ENCODE measurements around the gene SLC9A9. TPM values are rescaled to one million over a fixed set of nuclear protein-coding genes. Genes with fewer than 3 reads are reported as not detected.
"Not testable (repeated sequence)": the region's sequence is repeated elsewhere in the genome, so short reads cannot be mapped to it uniquely, and the experiment has no call there.

SLC9A9 gene
- total RNA-seq, 2 experiments from 2014 or later = 13.8 to 16.4 TPM

DNA sequence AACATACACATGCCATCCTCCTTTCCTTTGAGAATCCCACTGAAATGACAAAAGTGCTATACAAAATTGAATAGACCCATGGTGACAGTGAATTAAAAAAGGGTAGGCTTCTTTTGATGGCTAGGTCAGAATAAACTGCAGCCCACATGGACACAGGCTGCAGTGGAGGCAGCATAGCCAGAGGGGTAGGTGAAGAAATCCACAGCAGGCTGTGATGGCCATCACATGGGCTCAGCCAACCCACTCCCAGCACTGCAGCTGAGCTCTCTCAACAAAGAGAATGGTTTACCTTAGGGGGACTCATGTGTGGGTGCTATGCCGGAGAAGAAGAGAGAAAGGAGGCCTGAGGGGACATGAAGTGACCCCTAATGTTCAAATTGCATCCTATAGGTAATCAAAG lies 397.6 kb downstream of the SLC9A9 start:
- Mint-ChIP-seq H3K27ac (no peak overlapping the region), H3K4me1 (no peaks in the 10 kb centered on the region), H3K4me3 (no peak overlapping the region), H3K36me3 (ENCODE audit: low read depth) (no peaks in the 10 kb centered on the region), H3K9me3 (no peaks in the 10 kb centered on the region), H3K27me3 (no peaks in the 10 kb centered on the region)
- DNase-seq = no peak
- POLR2A ChIA-PET = no interaction called here
- CTCF ChIA-PET = no interaction called here

DNA sequence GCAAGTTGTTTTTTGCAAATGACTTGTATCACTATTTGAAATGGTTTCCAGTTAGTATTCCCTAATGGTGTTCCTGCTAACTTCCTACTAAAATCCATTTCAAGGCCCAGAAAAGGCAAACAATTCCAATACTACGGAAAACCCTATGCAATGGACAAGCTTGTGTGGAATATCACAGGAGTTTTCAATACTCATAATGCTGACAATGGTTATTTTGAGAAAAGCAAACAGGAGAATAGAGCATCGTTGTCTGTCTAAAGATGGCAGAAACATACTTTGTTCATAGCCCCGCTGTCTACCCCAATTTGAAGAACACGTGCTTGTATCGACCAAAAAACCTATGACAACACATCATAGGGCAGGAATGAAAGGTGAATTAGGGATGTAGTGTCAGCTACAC lies 400.8 kb downstream of the SLC9A9 start:
- peaks cover 27% of the 10 kb centered on the region for H3K4me1 Mint-ChIP-seq
- H3K4me3 Mint-ChIP-seq = no peak overlapping the region
- ChIA-PET POLR2A (interaction anchor here (0.6 kb wide), 1 partner anchor 15 kb away, joined by 3 read pairs; no protein-coding TSS in a partner anchor), CTCF (no interaction called here)
- DNase-seq = no peak
- peaks cover 6% of the 10 kb centered on the region for H3K9me3 Mint-ChIP-seq
- H3K27me3 Mint-ChIP-seq = no peaks in the 10 kb centered on the region
- H3K27ac Mint-ChIP-seq = no peak overlapping the region
- peaks cover 2% of the 10 kb centered on the region for H3K36me3 Mint-ChIP-seq (ENCODE audit: low read depth)

DNA sequence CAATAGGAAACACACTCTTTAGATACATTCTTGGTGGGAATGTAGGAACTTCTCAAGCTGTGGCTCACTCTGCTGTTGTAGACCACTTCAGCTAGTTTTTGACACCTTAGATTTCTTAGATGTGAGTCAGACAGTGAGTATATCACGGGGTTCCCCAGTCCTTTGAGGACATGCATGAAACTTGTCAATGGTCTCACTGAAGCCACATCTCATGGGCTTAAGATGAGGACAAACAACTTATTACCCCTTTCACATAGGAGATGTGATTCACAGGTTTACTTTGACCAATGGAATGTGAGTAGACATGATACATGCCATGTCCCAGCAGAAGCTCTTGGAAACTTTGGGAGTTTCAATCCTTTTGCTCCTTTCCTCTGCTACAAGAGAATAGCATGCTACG lies 403.1 kb downstream of the SLC9A9 start:
- DNase-seq = no peak
- H3K27ac Mint-ChIP-seq = no peak overlapping the region
- ChIA-PET POLR2A (no interaction called here), CTCF (interaction anchor here (0.9 to 1.2 kb wide), 2 partner anchors 16 to 32 kb away, joined by 3 read pairs; no protein-coding TSS in a partner anchor)
- H3K36me3 Mint-ChIP-seq (ENCODE audit: low read depth) = peaks cover 2% of the 10 kb centered on the region
- H3K4me1 Mint-ChIP-seq = peaks cover 27% of the 10 kb centered on the region
- no peaks in the 10 kb centered on the region for H3K27me3 Mint-ChIP-seq
- no peak overlapping the region for H3K4me3 Mint-ChIP-seq
- H3K9me3 Mint-ChIP-seq = peaks cover 6% of the 10 kb centered on the region

DNA sequence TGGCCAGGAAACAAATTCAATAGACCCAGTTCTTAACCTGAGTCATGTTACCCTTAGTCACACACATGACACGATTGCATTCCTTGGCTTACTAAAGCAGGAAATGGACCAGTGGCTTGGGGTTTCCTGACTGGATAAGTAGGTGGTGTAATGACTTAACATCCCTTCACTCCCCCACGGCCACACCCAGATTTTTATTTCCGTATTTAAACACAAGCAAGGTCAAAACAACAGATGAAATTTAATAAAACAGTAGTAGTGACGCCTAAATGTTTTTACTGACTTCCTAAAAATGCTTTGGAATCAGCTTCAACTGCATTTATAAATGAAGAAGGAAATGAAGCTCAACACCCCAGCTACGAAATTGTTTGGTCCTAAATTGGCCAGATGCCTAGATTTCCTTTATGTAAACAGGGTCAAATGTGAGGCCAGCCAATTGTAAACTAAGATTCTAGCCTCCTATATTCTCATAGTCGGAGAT lies 404.4 kb downstream of the SLC9A9 start:
- Mint-ChIP-seq H3K9me3 (peaks cover 6% of the 10 kb centered on the region), H3K27ac (peak overlapping the region; percentile 25), H3K36me3 (ENCODE audit: low read depth) (peaks cover 3% of the 10 kb centered on the region), H3K27me3 (no peaks in the 10 kb centered on the region), H3K4me3 (no peak overlapping the region), H3K4me1 (peaks cover 27% of the 10 kb centered on the region)
- CTCF ChIA-PET = no interaction called here
- POLR2A ChIA-PET = no interaction called here
- peak; percentile 31 for DNase-seq

DNA sequence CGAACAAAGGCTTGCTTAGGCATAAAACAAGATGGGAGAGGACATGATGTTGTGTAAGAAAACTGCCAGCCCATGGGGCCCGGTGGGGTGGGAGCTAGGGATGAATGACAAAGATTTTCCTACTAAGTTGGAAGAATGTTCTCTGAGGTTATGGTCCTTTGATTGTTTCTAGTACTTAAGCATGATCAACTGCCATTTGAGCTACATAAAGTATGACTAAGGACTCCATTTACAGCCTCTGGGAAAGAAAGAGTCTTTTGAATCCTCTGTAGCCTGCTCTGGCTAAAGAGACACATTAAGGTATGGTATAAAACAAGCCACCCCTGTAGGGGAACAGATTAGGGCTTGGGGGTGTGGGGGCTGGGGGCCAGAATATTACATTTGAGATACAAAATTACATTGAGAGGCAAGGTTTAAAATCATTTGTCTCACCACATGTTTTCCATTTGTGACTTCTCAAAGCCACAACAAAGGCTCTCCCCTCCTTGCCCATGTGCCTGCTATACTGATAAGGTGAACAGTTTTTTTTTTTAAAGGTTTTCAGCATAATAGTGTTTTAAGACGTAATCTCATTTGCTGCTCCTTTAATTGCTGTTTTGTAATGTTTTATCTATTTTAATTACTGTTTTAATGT lies 405.3 kb downstream of the SLC9A9 start:
- Mint-ChIP-seq H3K4me3 (no peak overlapping the region), H3K27ac (no peak overlapping the region), H3K9me3 (peaks cover 6% of the 10 kb centered on the region), H3K36me3 (ENCODE audit: low read depth) (peaks cover 3% of the 10 kb centered on the region), H3K27me3 (no peaks in the 10 kb centered on the region), H3K4me1 (peaks cover 27% of the 10 kb centered on the region)
- ChIA-PET POLR2A (no interaction called here), CTCF (interaction anchor here (0.6 to 1.4 kb wide), 3 partner anchors 8 to 170 kb away, joined by 3 to 7 read pairs (median 3); no protein-coding TSS in a partner anchor)
- peak; percentile 16 for DNase-seq

DNA sequence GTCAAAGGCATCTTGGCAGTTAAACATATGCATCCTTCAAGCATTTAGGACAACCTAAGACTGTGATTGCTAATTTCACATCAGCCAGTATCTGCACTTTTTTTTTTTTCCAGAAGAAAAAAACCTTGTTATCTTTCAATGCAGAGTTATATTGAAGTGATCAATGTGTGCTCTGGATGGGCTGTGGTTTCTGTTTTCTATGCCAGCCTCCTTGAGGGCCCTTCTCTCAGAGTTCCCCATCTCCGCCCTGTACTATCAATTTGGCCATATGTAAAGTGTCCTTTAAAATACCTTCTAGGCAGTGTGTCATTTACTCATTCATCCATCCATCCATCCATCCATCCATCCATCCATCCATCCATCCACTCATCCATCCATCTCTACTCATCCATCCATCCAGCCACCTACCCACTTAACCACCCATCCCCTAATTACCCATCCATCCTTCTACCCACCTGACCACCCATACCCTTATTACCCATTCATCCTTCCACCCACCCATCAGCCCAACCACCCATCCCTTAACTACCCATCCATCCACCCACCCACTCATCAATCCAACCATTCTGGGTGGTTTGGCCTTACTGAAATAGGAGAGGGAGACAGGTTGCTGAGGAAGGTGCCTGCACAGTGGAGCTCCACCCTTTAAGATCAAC lies 406.6 kb downstream of the SLC9A9 start:
- POLR2A ChIA-PET = no interaction called here
- H3K9me3 Mint-ChIP-seq = peaks cover 6% of the 10 kb centered on the region
- H3K27me3 Mint-ChIP-seq = no peaks in the 10 kb centered on the region
- CTCF ChIA-PET = interaction anchor here (1.4 kb wide), 1 partner anchor 7 kb away, joined by 7 read pairs; no protein-coding TSS in a partner anchor
- H3K36me3 Mint-ChIP-seq (ENCODE audit: low read depth) = peaks cover 3% of the 10 kb centered on the region
- peaks cover 27% of the 10 kb centered on the region for H3K4me1 Mint-ChIP-seq
- no peak overlapping the region for H3K27ac Mint-ChIP-seq
- no peak for DNase-seq
- no peak overlapping the region for H3K4me3 Mint-ChIP-seq

DNA sequence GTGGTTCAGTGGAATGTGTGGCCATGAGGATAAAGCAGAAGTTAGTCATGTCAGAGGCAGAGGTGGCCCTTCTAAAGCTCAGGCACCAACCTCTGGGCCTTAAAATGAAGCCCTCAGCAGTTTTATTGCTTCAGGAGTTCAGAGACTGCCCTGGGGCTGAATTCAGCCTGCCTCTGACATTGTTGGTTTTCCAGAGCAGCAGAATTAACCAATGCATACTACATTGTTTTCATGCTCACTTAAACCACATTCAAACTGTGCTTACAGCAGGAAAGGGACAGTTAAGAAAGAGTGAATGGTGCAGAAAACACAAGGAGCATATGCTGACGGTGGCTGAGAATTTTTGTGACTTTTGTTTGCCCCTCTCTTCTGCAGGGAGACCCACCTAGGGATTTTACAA lies 408.5 kb downstream of the SLC9A9 start:
- no peak for DNase-seq
- H3K4me3 Mint-ChIP-seq = no peak overlapping the region
- ChIA-PET CTCF (no interaction called here), POLR2A (no interaction called here)
- H3K9me3 Mint-ChIP-seq = peaks cover 4% of the 10 kb centered on the region
- H3K4me1 Mint-ChIP-seq = peaks cover 20% of the 10 kb centered on the region
- H3K27me3 Mint-ChIP-seq = no peaks in the 10 kb centered on the region
- H3K27ac Mint-ChIP-seq = no peak overlapping the region
- H3K36me3 Mint-ChIP-seq (ENCODE audit: low read depth) = peaks cover 1% of the 10 kb centered on the region

DNA sequence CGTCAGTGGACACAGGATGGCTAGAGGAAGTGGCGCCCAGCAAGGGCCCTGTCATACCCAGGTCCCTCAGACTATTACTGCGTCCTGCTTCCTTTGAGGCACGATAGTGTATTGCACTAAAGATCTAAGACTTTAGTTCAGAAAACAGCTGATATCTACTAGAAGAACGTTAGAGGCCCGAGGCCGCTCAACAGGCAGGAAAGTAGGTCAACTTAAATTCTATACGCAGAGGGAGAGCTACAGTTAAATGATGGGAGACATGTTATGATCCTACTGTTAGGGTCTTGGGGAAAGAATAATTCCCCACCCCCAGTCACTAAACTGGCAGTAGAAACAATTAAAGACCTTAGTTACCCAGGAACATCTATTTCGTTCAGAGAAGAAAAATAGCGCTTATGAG lies 410.9 kb downstream of the SLC9A9 start:
- Mint-ChIP-seq H3K36me3 (ENCODE audit: low read depth) (peaks cover 1% of the 10 kb centered on the region), H3K9me3 (no peaks in the 10 kb centered on the region), H3K27ac (no peak overlapping the region), H3K4me3 (no peak overlapping the region), H3K4me1 (no peaks in the 10 kb centered on the region), H3K27me3 (no peaks in the 10 kb centered on the region)
- POLR2A ChIA-PET = no interaction called here
- DNase-seq = no peak
- CTCF ChIA-PET = no interaction called here

DNA sequence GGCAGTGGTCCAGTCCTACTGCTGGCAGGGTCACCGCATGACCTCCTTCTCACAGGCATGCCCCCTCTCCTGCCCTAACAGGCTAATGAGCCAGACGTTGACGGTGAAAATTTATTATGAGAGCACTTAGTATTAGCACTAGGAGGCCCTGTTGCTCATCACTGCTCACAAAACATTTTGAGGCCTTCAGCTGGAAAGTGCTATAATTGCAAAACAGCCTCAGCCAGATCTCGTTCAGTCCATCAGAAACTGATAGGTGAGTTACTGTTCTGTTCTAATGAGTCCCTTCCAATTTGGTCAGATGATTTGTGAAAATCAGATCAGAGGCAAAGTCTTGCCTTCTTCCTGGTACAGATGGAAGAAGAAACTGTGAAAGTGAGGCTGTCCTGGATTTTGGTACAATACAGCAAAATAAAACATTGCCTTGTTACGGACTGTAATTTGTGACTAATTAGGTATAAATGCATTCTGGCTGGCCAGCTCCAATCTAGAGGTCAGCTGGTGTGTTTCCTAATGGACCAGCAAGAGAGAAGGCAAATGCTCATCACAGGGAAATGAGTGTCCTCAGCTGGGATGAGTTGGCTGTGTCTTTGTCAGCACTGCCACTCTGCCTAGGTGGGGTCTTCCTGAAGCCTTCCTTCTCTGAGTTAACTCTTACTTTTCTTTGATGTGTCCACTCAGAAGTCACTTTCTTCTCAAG lies 411.9 kb downstream of the SLC9A9 start:
- Mint-ChIP-seq H3K27me3 (no peaks in the 10 kb centered on the region), H3K9me3 (no peaks in the 10 kb centered on the region), H3K4me1 (no peaks in the 10 kb centered on the region), H3K36me3 (ENCODE audit: low read depth) (peaks cover 1% of the 10 kb centered on the region), H3K4me3 (no peak overlapping the region), H3K27ac (no peak overlapping the region)
- no peak for DNase-seq
- CTCF ChIA-PET = no interaction called here
- POLR2A ChIA-PET = no interaction called here

DNA sequence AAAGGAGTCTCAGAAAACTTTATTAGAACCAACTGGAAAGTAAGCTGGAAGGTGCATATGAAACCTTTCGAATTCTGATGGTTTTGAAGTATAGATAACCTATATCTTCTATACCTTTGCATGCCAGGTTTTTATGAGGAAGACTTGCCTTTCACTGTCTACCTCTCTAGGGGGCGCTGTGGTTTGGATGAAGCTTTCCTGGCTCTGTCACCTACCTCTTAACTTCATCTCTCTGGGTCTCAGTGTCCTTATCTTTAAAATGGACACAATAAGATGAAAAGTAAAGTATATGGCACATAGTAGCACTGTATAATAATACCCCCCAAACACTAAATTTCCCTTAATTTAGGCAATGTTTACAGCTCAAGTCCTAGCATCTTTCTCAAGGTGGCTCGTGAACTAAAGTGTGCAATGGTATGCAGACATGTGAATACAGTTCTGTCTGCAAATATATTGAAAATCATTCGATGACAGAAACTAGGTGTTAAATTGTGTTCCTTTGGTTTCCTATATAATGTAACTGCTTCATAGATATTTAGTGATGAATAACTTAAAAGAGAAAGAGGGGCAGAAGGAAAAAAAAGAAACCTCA lies 414.4 kb downstream of the SLC9A9 start:
- CTCF ChIA-PET = interaction anchor here (1.2 to 1.6 kb wide), 2 partner anchors 9 to 322 kb away, joined by 3 to 7 read pairs; no protein-coding TSS in a partner anchor
- H3K4me1 Mint-ChIP-seq = no peaks in the 10 kb centered on the region
- peak; percentile 31 for DNase-seq
- POLR2A ChIA-PET = interaction anchor here (1.0 kb wide), 1 partner anchor 241 kb away, joined by 3 read pairs; no protein-coding TSS in a partner anchor
- H3K9me3 Mint-ChIP-seq = no peaks in the 10 kb centered on the region
- no peaks in the 10 kb centered on the region for H3K27me3 Mint-ChIP-seq
- H3K36me3 Mint-ChIP-seq (ENCODE audit: low read depth) = no peaks in the 10 kb centered on the region
- H3K4me3 Mint-ChIP-seq = no peak overlapping the region
- no peak overlapping the region for H3K27ac Mint-ChIP-seq

DNA sequence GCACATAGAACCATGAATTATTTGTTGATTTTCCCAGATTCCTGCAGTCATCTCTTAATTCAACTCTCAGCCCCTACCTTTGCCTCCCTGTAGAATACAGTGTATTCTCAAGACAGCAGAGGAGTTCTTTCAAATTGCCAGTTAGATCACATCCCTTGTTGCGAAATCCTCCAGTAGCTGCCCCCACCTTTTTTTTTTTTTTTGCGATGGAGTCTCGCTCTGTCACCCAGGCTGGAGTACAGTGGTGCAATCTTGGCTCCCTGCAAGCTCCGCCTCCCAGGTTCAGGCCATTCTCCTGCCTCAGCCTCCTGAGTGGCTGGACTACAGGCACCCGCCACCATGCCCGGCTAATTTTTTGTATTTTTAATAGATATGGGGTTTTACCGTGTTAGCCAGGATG lies 417.0 kb downstream of the SLC9A9 start:
- H3K9me3 Mint-ChIP-seq; DNase-seq; H3K4me3 Mint-ChIP-seq; POLR2A ChIA-PET; H3K4me1 Mint-ChIP-seq; CTCF ChIA-PET; H3K36me3 Mint-ChIP-seq (ENCODE audit: low read depth); H3K27me3 Mint-ChIP-seq; H3K27ac Mint-ChIP-seq: not testable (repeated sequence)

DNA sequence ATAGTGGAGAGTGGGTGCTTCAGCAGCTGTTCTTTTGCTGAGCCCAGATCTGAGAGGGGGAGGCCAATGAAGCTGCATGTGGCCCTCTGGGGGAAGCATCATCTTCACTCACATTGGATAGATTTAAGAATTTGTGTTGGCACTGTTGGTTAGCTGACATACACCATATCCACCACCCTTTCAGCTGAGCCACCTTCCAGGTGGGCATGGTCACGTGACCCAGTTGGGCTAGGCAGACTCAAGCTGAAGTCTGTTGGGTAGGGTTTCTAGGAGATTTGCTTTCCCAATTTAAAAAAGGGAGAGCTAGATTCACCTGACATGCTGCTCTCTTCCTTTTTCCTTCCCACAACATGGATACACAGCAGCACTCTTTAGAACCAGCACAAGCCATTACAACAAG lies 417.7 kb downstream of the SLC9A9 start:
- no peak for DNase-seq
- H3K27ac Mint-ChIP-seq = no peak overlapping the region
- ChIA-PET CTCF (no interaction called here), POLR2A (no interaction called here)
- no peaks in the 10 kb centered on the region for H3K9me3 Mint-ChIP-seq
- no peaks in the 10 kb centered on the region for H3K27me3 Mint-ChIP-seq
- no peak overlapping the region for H3K4me3 Mint-ChIP-seq
- H3K4me1 Mint-ChIP-seq = no peaks in the 10 kb centered on the region
- H3K36me3 Mint-ChIP-seq (ENCODE audit: low read depth) = no peaks in the 10 kb centered on the region
